HG03039 (cell line): ENCODE data around the gene UBE3A.

Experiments
- ATAC-seq: cut with Tn5 transposase; IDR thresholded peaks from one replicate; pipeline ENCODE4 v1.9.1; 2021; ENCODE audit warnings: mild to moderate bottlenecking, moderate library complexity; ENCODE audit not compliant: unreplicated experiment

Gene UBE3A

DNA sequence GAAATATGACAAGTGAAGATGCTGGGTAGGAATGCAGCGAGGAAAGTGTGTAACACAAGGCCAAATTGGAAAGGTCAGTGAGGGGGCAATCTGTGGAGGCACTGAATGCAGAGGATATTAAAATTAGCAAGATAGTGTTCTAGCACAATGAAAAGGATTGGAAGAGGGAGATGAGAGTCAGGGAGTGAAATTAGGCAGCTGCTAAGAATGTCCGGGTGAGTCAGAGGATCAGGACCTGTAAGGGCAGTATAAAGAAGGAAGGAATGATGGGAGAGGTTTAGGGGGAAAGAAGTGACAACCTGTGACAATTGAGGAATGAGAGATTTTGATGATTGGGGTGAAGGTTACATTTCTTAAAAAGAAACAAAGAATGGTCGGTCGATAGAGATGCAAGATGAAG, 103.5 kb downstream of the UBE3A start:
- ATAC-seq, result no peak

DNA sequence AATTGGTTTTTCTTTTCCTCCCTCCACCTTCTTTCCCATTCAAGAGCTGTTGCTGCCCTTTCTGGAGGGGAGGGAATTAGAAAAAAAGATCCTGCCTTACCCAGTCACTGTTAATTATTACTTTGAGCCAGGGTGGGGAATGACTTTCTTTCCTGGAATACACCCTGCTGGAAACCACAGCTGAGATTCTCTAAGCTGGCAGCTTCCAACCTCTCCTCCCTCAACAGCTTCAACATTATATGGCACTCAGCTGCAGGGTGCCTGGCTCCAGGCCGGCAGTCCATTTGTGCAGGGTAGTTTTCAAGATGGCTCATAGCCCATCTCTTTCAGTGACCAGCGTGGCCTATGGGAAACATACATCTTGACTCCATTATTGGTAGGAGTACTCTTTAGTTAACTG, 105.8 kb downstream of the UBE3A start:
- ATAC-seq, result no peak

DNA sequence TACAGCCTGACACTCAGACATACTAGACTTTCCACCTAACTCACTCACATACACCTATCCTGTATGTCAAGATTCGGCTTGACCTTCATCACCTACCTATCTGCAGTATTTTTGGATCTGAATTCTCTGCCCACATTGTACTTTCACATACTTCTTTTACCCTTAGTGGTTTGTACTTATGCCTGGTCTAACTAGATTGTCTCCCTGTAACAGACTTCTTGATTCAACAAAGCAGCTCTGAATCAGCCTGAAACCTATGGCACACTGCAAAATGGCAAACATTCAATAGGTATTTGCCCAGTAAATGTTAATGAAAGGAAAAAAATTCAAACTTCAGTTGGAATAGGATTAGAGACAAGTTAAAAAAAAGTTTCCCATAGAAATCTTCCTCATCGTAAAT, 106.5 kb downstream of the UBE3A start:
- ATAC-seq, result no peak

DNA sequence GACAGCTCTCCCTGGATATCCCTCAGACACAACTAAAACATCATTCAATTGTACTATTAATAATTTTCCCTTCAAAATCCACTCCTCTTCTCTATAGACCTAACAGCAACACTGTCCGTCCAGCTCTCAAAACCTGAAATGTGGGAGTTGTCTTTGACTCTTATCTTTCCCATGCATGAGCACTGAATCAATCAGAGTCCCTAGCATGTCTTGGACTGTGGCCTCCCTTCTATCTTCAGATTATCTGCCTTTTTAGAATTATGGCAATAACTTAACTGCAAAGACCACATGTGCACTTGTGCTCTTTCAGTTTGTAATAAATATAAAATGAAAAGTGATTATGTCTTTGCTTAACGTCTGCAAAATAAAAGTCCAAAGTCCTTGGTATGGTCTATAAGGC, 107.0 kb downstream of the UBE3A start:
- no peak for ATAC-seq

DNA sequence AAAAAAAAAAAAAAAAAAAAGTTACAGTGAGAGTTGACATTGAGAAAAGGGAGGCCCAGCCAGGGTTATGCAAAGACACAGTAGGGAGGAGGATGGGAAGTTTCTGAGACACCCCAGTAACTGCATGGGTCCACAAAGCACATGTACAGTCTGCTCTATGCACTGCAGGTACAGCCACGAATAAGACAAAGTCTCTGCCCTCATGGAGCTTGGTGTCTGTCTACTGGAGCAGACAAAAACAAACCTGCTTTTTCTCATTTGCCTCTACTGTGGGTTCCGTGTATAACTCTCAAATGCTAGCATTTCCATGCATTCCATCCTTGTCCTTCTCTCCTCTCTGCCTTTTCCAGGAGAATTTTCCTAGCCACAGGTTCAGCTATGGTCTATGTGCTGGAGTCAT, 107.4 kb downstream of the UBE3A start:
- ATAC-seq, result no peak

DNA sequence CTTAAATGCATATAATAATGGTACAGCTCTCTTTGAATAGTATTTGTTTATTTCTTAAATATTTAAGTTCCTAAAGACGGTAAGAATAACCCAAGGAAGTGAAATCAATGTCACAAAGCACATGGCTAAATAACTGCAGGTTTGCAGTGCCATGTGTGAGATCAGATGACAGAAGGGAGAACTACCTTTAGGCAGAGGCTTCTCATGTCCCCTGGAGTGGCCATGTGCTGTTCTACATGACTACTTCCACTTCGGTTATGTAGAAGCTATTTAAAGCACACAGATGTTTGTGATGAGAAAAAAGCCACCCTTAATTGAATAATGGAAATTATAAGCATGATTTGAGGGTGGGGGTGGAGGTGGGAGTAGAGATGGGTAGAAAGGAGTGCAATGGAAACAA, 109.1 kb downstream of the UBE3A start:
- ATAC-seq, result no peak

DNA sequence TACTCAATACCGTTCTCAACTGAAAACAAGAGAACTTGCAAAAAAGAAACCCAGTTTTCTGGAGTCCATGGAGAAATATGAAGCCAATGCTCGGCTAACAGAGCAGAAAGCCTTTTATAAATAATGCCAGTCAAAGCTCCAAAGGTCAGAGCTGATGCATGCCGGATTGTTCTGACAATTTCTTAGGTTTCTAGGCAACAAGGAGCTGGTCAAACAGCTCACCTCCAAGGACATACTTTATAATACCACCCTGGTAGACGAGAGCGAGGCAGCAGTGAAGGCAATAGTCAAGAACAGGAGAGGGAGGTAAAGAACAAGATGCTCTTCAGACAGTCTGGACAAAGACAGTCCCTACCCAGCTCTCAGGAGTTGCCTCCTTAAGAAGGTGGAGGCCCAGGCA, 111.1 kb downstream of the UBE3A start:
- ATAC-seq, result no peak

DNA sequence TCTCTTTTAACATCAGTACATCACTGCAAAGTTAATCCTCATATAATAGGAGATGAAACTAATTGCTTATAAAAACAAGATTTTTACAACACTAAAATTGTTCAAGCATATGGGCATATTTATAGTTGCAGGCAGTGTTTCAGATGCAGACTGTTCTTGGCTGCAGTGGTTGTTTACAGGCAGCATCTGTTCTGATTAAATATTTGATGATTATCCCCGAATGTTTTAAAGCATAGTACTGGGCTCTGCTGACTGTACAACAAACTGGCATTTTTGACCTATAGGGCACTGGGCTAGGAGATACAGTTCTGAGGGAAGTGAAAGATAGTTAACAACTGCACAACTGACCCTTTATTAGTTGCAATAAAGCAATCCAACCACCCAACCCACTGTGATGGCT, 113.6 kb downstream of the UBE3A start:
- ATAC-seq, result no peak

DNA sequence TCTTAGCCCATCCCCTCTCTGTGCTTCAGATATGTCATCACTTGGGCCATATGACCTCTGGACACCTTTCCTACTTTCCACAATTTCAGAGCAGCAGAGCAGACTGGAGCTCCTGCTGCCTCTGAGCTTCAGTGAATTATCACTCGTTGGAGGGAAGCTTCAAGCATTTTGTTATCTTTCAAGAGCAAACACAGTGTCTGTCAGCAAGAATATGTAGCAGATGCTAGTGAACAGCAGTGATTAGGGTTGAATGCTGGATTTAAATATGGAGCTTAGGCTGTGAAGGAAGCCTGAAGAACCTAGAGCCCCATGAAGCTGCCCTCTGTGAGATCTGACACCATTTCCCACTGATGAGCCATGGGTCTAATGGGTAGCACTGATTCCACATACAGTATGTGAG, 115.4 kb downstream of the UBE3A start:
- no peak for ATAC-seq

DNA sequence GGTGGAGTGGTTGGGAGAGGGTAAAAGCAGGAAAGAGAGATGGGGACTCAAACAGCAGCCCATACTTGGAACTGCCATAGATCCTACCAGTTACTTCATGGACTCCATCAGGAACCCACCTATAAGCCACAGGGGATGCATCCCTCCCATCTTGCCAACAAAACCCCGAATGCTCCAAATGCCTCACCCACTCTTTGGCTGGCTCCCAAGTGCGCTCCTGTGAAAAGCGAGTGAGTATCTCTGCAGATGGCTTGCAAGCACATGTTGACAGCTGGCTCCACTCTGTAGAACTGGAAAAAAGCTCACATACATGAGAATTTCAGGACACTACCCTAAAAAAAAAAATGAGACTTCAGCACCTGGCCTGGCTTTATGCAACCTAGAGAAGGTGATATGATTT, 151.0 kb downstream of the UBE3A start:
- ATAC-seq, result no peak
